GM21529 (cell line): ENCODE results near the gene C1orf35.

Experiments
- ATAC-seq: cut with Tn5 transposase; IDR thresholded peaks from one replicate; pipeline ENCODE4 v1.9.1; 2021; ENCODE audit not compliant: unreplicated experiment

The C1orf35 gene

GRCh38 chr1:228109962-228110488 is 6.9 kb upstream of the C1orf35 start:
- ATAC-seq, result no peak

- peak; percentile 85 for ATAC-seq
Measured at GRCh38 chr1:228109073-228109961, 6.2 kb upstream of the C1orf35 start, which contains the start of gene MRPL55. Gene MRPL55, minus strand, starts transcription at chr1:228109299. Its CDS starts 1,039 bp downstream, at chr1:228108260.

GRCh38 chr1:228108742-228109072 is 5.6 kb upstream of the C1orf35 start:
- no peak for ATAC-seq

GRCh38 chr1:228108055-228108690 is 5.0 kb upstream of the C1orf35 start:
- no peak for ATAC-seq

- no peak for ATAC-seq
Measured at GRCh38 chr1:228107636-228108035, 4.5 kb upstream of the C1orf35 start.

GRCh38 chr1:228106800-228107054 is 3.6 kb upstream of the C1orf35 start:
- no peak for ATAC-seq

- ATAC-seq, result no peak
Measured at GRCh38 chr1:228105996-228106799, 3.1 kb upstream of the C1orf35 start.

- ATAC-seq, result no peak
Measured at GRCh38 chr1:228105270-228105995, 2.3 kb upstream of the C1orf35 start.

GRCh38 chr1:228104526-228105269 is 1.6 kb upstream of the C1orf35 start:
- no peak for ATAC-seq

GRCh38 chr1:228101994-228102790 is 933 bp downstream of the C1orf35 start:
- ATAC-seq, result peak; percentile 35

GRCh38 chr1:228101614-228101993 is 1.5 kb downstream of the C1orf35 start:
- peak; percentile 4 for ATAC-seq

- no peak for ATAC-seq
Measured at GRCh38 chr1:228100822-228101613, 2.1 kb downstream of the C1orf35 start.

- no peak for ATAC-seq
Measured at GRCh38 chr1:228099331-228099732, 3.8 kb downstream of the C1orf35 start.

GRCh38 chr1:228098323-228098931 is 4.7 kb downstream of the C1orf35 start:
- no peak for ATAC-seq

- no peak for ATAC-seq
Measured at GRCh38 chr1:228097333-228098081, 5.6 kb downstream of the C1orf35 start.

- ATAC-seq, result no peak
Measured at GRCh38 chr1:228096416-228097332, 6.5 kb downstream of the C1orf35 start.
